Measurements from ENCODE around the gene ILF2.

DNA sequence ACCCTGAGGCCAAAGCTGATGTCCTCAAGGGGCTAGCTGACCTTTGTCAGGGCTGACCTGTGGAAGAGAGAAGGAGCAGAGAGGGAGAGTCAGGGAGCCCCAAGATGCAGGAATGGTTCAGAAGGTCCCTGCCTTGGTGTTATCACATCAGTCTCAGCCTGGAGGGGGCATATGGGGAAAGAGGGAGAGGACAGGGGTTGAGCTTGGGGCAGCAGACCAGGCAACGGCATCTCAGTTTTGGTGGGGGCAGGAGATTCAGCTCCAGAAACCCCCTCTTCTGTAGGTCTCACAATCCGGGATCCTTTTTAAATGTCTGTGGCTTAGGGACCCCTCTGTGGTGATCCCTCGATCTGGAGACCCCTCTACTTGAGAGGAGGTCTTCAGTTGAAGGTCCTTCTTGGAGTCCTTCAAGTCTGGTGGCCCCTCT is 44.3 kb downstream of the ILF2 start:
- no peak for TF ChIP-seq CTCF (conservative IDR thresholded peaks at IDR 0.05; ENCODE audit: low read length)
- no peak for TF ChIP-seq EZH2phosphoT487 (IDR thresholded peaks at IDR 0.05; ENCODE audit: borderline replicate concordance, low read depth, low read length)

All from OCI-LY7 (cell line).